ENCODE measurements around the gene PPIL1. TPM values are rescaled to one million over a fixed set of nuclear protein-coding genes. Genes with fewer than 3 reads are reported as not detected.
A peak's percentile ranks its signal among the peaks of the same experiment; 100 is the strongest.

The PPIL1 gene
- total RNA-seq, 1 donor from 2014 or later: 18.9 TPM

- intact Hi-C loops (cut with DNase I): no loop called here
- H3K27ac ChIP-seq: peak overlapping the region; percentile 36
These were observed 44.0 kb downstream of the PPIL1 start for GRCh38 chr6:36830577-36830976.

GRCh38 chr6:36829919-36830544, 44.6 kb downstream of the PPIL1 start:
- H3K9me3 ChIP-seq: no peaks in the 10 kb centered on the region
- H3K4me3 ChIP-seq: peak overlapping the region in 1 of 2 donors; percentile 1
- no peaks in the 10 kb centered on the region for H3K36me3 ChIP-seq
- TF ChIP-seq, protein P1, sequence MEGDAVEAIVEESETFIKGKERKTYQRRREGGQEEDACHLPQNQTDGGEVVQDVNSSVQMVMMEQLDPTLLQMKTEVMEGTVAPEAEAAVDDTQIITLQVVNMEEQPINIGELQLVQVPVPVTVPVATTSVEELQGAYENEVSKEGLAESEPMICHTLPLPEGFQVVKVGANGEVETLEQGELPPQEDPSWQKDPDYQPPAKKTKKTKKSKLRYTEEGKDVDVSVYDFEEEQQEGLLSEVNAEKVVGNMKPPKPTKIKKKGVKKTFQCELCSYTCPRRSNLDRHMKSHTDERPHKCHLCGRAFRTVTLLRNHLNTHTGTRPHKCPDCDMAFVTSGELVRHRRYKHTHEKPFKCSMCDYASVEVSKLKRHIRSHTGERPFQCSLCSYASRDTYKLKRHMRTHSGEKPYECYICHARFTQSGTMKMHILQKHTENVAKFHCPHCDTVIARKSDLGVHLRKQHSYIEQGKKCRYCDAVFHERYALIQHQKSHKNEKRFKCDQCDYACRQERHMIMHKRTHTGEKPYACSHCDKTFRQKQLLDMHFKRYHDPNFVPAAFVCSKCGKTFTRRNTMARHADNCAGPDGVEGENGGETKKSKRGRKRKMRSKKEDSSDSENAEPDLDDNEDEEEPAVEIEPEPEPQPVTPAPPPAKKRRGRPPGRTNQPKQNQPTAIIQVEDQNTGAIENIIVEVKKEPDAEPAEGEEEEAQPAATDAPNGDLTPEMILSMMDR (IDR thresholded peaks at IDR 0.05): no peak
- TF ChIP-seq POLR2AphosphoS5 (IDR thresholded peaks at IDR 0.05; ENCODE audit: insufficient read depth in 1 of 2, low read depth in 1 of 2): peak in 1 of 2 donors; percentile 51
- peak overlapping the region; percentile 36 for H3K27ac ChIP-seq
- no peak for DNase-seq (ENCODE audit: extremely low spot score in 2 of 2)
- H3K27me3 ChIP-seq: no peaks in the 10 kb centered on the region
- intact Hi-C loops (cut with DNase I): no loop called here
- H3K4me1 ChIP-seq: peaks cover 41% of the 10 kb centered on the region

More at GRCh38 chr6:36830577-36830976, 44.0 kb downstream of the PPIL1 start:
- Histone ChIP-seq H3K9me3 (no peaks in the 10 kb centered on the region), H3K36me3 (no peaks in the 10 kb centered on the region), H3K4me3 (peak overlapping the region in 1 of 2 donors; percentile 1), H3K27me3 (no peaks in the 10 kb centered on the region), H3K4me1 (peaks cover 41% of the 10 kb centered on the region)
- TF ChIP-seq, protein P1 (IDR thresholded peaks at IDR 0.05): no peak
- TF ChIP-seq POLR2AphosphoS5 (IDR thresholded peaks at IDR 0.05; ENCODE audit: insufficient read depth in 1 of 2, low read depth in 1 of 2) (no peak), POLR2A (IDR thresholded peaks at IDR 0.05) (no peak)
- DNase-seq (ENCODE audit: extremely low spot score in 2 of 2): no peak

DNA sequence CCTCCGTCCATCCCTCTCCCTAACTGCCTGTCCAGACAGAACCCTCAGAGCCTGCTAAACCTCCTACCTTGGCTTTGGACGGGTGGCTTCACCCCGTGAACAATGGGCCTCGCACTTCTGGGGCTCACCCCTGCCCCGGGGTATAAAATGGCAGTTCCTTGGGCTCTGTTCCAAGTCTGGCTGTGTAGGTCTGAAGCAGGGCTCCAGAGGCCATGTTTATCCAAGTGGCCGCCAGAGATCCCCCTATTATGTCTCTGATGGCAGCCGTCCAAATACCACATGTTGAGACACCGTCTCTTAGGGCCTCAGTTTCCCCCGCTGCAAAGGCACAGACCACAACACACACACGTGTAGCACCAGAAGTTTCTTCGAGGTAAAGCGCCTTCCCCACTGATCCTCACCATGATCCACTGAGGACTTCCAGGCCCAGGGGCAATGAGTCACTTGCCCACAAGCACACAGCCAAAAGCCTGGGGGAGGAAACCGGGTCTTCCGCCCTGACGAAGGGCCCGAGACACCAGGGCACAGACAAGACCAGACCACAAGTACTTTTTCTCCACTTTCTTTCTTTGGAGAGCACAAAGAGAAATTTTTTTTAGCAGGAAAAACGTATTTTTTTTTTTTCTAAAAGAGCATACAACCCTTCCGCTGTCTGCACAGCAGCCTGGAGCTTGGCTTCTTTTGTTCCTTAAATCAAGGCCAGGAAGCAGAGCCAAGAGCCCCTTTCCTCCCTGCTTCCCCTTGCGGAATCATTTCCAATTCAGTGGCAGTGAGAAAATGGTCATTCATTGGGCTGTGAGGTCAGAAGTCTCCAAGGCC, 47.1 kb downstream of the PPIL1 start:
- TF ChIP-seq POLR2A (IDR thresholded peaks at IDR 0.05): no peak
- TF ChIP-seq, protein P1 (IDR thresholded peaks at IDR 0.05): no peak
- peak; percentile 42 to 82 for TF ChIP-seq POLR2AphosphoS5 (IDR thresholded peaks at IDR 0.05; ENCODE audit: insufficient read depth in 1 of 2, low read depth in 1 of 2)
- Histone ChIP-seq H3K4me1 (peaks cover 41% of the 10 kb centered on the region), H3K36me3 (no peaks in the 10 kb centered on the region), H3K27ac (peak overlapping the region; percentile 49), H3K27me3 (no peaks in the 10 kb centered on the region), H3K4me3 (no peak overlapping the region), H3K9me3 (no peaks in the 10 kb centered on the region)
- intact Hi-C loops (cut with DNase I): no loop called here
- DNase-seq (ENCODE audit: extremely low spot score in 2 of 2): no peak

DNA sequence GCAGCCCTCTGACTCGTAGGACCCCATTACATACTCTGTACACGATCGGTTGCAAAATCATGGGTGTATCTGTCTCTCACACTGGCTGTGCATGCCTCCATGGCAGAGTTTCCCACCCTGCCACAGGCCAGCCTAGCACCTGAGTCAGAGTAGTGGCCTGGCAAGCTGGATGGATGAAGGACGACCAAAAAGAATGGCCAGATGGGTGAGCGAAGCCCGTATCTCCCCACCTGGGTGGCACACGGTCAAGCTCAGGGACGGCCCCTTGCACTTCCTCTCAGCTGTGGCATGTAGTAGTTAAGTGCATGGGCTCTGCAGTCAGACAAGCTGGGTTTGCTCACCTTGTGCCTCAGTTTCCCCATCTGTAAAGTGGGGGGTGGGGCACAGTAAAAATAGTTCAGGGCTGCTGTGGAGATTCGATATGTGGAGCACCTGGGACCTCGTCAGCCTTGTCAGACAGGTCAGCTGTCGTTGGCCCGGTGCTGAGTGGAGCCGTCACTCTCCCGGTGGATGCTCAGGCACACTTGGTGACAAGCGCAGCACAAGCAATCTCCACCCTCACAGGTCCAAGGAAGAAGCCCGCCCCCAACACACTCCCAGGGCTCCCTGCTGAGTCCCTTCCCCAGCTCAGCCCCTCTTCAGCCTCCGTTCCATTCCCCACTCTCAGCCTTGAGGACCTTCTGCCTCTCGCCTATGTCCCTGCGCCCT, 47.9 kb downstream of the PPIL1 start:
- peak overlapping the region; percentile 49 for H3K27ac ChIP-seq
- DNase-seq (ENCODE audit: extremely low spot score in 2 of 2): no peak
- H3K4me1 ChIP-seq: peaks cover 41% of the 10 kb centered on the region
- H3K36me3 ChIP-seq: no peaks in the 10 kb centered on the region
- intact Hi-C loops (cut with DNase I): no loop called here
- H3K9me3 ChIP-seq: no peaks in the 10 kb centered on the region
- no peaks in the 10 kb centered on the region for H3K27me3 ChIP-seq
- H3K4me3 ChIP-seq: no peak overlapping the region
- TF ChIP-seq, protein P1 (IDR thresholded peaks at IDR 0.05): no peak
- TF ChIP-seq POLR2AphosphoS5 (IDR thresholded peaks at IDR 0.05; ENCODE audit: insufficient read depth in 1 of 2, low read depth in 1 of 2) (no peak), POLR2A (IDR thresholded peaks at IDR 0.05) (no peak)

Measured in vagina (tissue), 2 donors.